ENCODE data around the gene ABHD6.

DNA sequence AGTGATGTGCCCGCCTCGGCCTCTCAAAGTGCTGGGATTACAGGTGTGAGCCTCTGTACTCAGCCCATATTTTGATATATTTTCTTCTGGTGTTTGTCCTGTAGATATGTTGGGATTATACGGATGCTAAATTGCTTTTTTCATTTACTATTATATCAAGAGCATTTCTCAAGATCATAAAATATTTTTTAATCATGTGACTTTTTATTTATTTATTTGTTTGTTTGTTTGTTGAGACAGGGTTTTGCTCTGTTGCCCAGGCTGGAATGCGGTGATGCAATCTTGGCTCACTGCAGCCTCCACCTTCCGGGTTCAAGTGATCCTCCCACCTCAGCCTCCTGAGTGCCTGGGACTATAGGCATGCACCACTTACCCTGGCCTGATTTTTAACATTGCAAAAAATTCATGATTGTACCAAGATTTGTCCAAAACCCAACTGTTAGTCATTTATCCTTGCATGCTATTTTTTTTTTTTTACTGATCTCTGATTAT, 92.4 kb downstream of the ABHD6 start:
- no peak for TF ChIP-seq CTCF (IDR thresholded peaks at IDR 0.05)
- TF ChIP-seq POLR2A (IDR thresholded peaks at IDR 0.05), result no peak
